Fibroblast of mammary gland (primary cell): Measurements from ENCODE around the gene MAZ.

Experiments used
- DNase-seq: peaks from one replicate; pipeline ENCODE4 v3.0.0-alpha.2; 2010; ENCODE audit warnings: low read depth
- H3K4me3 ChIP-seq: 2 replicates; pipeline ENCODE4 v1.5.1; 2011; ENCODE audit warnings: low read depth, mild to moderate bottlenecking, low read length, moderate library complexity; ENCODE audit not compliant: control insufficient read depth
- CTCF ChIP-seq: conservative IDR thresholded peaks from 2 replicates; pipeline ENCODE4 v1.5.1; 2011; ENCODE audit warnings: low read depth, low read length, inconsistent platforms; ENCODE audit not compliant: control insufficient read depth, insufficient read depth

Gene MAZ

GRCh38 chr16:29834079-29834478, 27.8 kb downstream of the MAZ start:
- DNase-seq = no peak
- no peak for TF ChIP-seq CTCF
- H3K4me3 ChIP-seq = no peak overlapping the region

- H3K4me3 ChIP-seq = no peak overlapping the region
- no peak for TF ChIP-seq CTCF
- no peak for DNase-seq
Measured at GRCh38 chr16:29835926-29836325, 29.6 kb downstream of the MAZ start.

GRCh38 chr16:29836623-29837022, 30.3 kb downstream of the MAZ start:
- H3K4me3 ChIP-seq = no peak overlapping the region
- no peak for TF ChIP-seq CTCF

GRCh38 chr16:29837841-29838240, 31.5 kb downstream of the MAZ start:
- no peak for TF ChIP-seq CTCF
- no peak overlapping the region for H3K4me3 ChIP-seq
- DNase-seq = no peak

More at GRCh38 chr16:29836623-29837022, 30.3 kb downstream of the MAZ start:
- DNase-seq = no peak

- H3K4me3 ChIP-seq = no peak overlapping the region
- no peak for DNase-seq
- no peak for TF ChIP-seq CTCF
Measured at GRCh38 chr16:29839822-29840221, 33.5 kb downstream of the MAZ start.

GRCh38 chr16:29840240-29840639, 33.9 kb downstream of the MAZ start:
- DNase-seq = no peak
- TF ChIP-seq CTCF = no peak

GRCh38 chr16:29841631-29842030, 35.3 kb downstream of the MAZ start:
- DNase-seq = no peak
- TF ChIP-seq CTCF = no peak
- no peak overlapping the region for H3K4me3 ChIP-seq

More at GRCh38 chr16:29840240-29840639, 33.9 kb downstream of the MAZ start:
- no peak overlapping the region for H3K4me3 ChIP-seq
